MM.1S (cell line): ENCODE results near the gene FBXW11.

ENCODE experiments used
- DNase-seq: peaks from one replicate; pipeline ENCODE4 v3.0.0-alpha.2; 2015
- H2AFZ ChIP-seq: fragments of 300-600 bp; sonication (generic); 2 replicates; pipeline ENCODE4 v1.6.0; 2016; ENCODE audit warnings: antibody characterized with exemption, low read length
- H3F3A ChIP-seq: fragments of 300-600 bp; sonication (generic); 2 replicates; pipeline ENCODE4 v1.6.1; 2016; ENCODE audit warnings: mild to moderate bottlenecking, antibody characterized with exemption, low read length, moderate library complexity, mixed read lengths; ENCODE audit not compliant: insufficient read depth
- H3K27ac ChIP-seq: fragments of 300-600 bp; sonication (generic); 2 replicates; pipeline ENCODE4 v1.5.1; 2016; ENCODE audit warnings: mild to moderate bottlenecking, low read length
- H3K27me3 ChIP-seq: fragments of 300-600 bp; sonication (generic); replicated peaks from 2 replicates; pipeline ENCODE4 v1.6.0; 2016; ENCODE audit warnings: low read length; ENCODE audit not compliant: insufficient read depth
- H3K36me3 ChIP-seq: fragments of 300-600 bp; sonication (generic); replicated peaks from 2 replicates; pipeline ENCODE4 v1.6.1; 2016; ENCODE audit warnings: mild to moderate bottlenecking, low read length, mixed read lengths; ENCODE audit not compliant: insufficient read depth
- H3K4me1 ChIP-seq: fragments of 300-600 bp; sonication (generic); 2 replicates; pipeline ENCODE4 v1.6.1; 2016; ENCODE audit warnings: low read length, mixed read lengths
- H3K4me2 ChIP-seq: fragments of 300-600 bp; sonication (generic); 2 replicates; pipeline ENCODE4 v1.6.0; 2016; ENCODE audit warnings: low read depth, low read length
- H3K4me3 ChIP-seq: fragments of 300-600 bp; sonication (generic); 2 replicates; pipeline ENCODE4 v1.5.1; 2016; ENCODE audit warnings: low read length, mixed read lengths
- H3K79me2 ChIP-seq: fragments of 300-600 bp; sonication (generic); 2 replicates; pipeline ENCODE4 v1.6.1; 2016; ENCODE audit warnings: mixed run types, low read length, mixed read lengths
- H3K9ac ChIP-seq: fragments of 300-600 bp; sonication (generic); 2 replicates; pipeline ENCODE4 v1.6.1; 2016; ENCODE audit warnings: low read length, mixed read lengths
- H3K9me2 ChIP-seq: fragments of 300-600 bp; sonication (generic); replicated peaks from 2 replicates; pipeline ENCODE4 v1.6.1; 2016; ENCODE audit warnings: mild to moderate bottlenecking, low read length, mixed read lengths; ENCODE audit not compliant: insufficient read depth
- H3K9me3 ChIP-seq: fragments of 300-600 bp; sonication (generic); replicated peaks from 2 replicates; pipeline ENCODE4 v1.6.1; 2016; ENCODE audit warnings: mild to moderate bottlenecking, low read length, mixed read lengths; ENCODE audit not compliant: insufficient read depth
- H4K20me1 ChIP-seq: fragments of 300-600 bp; sonication (generic); 2 replicates; pipeline ENCODE4 v1.6.1; 2016; ENCODE audit warnings: mild to moderate bottlenecking, low read length, moderate library complexity, mixed read lengths; ENCODE audit not compliant: insufficient read depth
- CTCF ChIP-seq: fragments of 300-600 bp; sonication (generic); IDR thresholded peaks from 2 replicates; pipeline ENCODE4 v1.5.1; 2016; ENCODE audit warnings: antibody characterized with exemption, low read length, mixed read lengths
- EZH2 ChIP-seq: fragments of 300-600 bp; sonication (generic); optimal IDR thresholded peaks from 2 replicates; pipeline ENCODE3; 2017; ENCODE audit warnings: low read depth, mild to moderate bottlenecking, antibody characterized with exemption, low read length, mixed read lengths
- EZH2phosphoT487 ChIP-seq: fragments of 300-600 bp; sonication (generic); IDR thresholded peaks from 2 replicates; pipeline ENCODE4 v1.6.1; 2018; ENCODE audit warnings: antibody characterized with exemption, low read length

Gene FBXW11

GRCh38 chr5:171872666-171873065 is 133.8 kb downstream of the FBXW11 start:
- H3K27ac ChIP-seq, result no peak overlapping the region
- DNase-seq, result no peak
- no peaks in the 10 kb centered on the region for H3K79me2 ChIP-seq

GRCh38 chr5:171871711-171872110 is 134.7 kb downstream of the FBXW11 start:
- Histone ChIP-seq H3K4me1 (no peaks in the 10 kb centered on the region), H3K36me3 (no peaks in the 10 kb centered on the region), H3K4me2 (no peak overlapping the region), H3K4me3 (no peak overlapping the region), H4K20me1 (no peaks in the 10 kb centered on the region), H3K27ac (no peak overlapping the region), H3K9me3 (no peaks in the 10 kb centered on the region), H3K9me2 (no peaks in the 10 kb centered on the region), H3K27me3 (no peaks in the 10 kb centered on the region), H3K9ac (no peak overlapping the region), H3F3A (no peaks in the 10 kb centered on the region), H3K79me2 (no peaks in the 10 kb centered on the region), H2AFZ (no peak overlapping the region)
- DNase-seq, result no peak
- TF ChIP-seq CTCF (no peak), EZH2 (no peak), EZH2phosphoT487 (no peak)

More at GRCh38 chr5:171872666-171873065, 133.8 kb downstream of the FBXW11 start:
- H3K9ac ChIP-seq, result no peak overlapping the region
- TF ChIP-seq CTCF, result no peak
- TF ChIP-seq EZH2, result no peak
- TF ChIP-seq EZH2phosphoT487, result no peak
- no peaks in the 10 kb centered on the region for H3K27me3 ChIP-seq
- no peaks in the 10 kb centered on the region for H3F3A ChIP-seq
- no peaks in the 10 kb centered on the region for H3K4me1 ChIP-seq
- no peak overlapping the region for H3K4me2 ChIP-seq
- no peaks in the 10 kb centered on the region for H3K36me3 ChIP-seq
- no peaks in the 10 kb centered on the region for H4K20me1 ChIP-seq
- H3K4me3 ChIP-seq, result no peak overlapping the region
- no peak overlapping the region for H2AFZ ChIP-seq
- H3K9me3 ChIP-seq, result no peaks in the 10 kb centered on the region
- no peaks in the 10 kb centered on the region for H3K9me2 ChIP-seq

GRCh38 chr5:171869956-171870355 is 136.5 kb downstream of the FBXW11 start:
- Histone ChIP-seq H3K4me3 (no peak overlapping the region), H3K79me2 (no peaks in the 10 kb centered on the region), H3K27ac (no peak overlapping the region), H2AFZ (no peak overlapping the region), H3K9me2 (no peaks in the 10 kb centered on the region), H3K36me3 (no peaks in the 10 kb centered on the region), H3K27me3 (no peaks in the 10 kb centered on the region), H3K9ac (no peak overlapping the region), H3K9me3 (no peaks in the 10 kb centered on the region), H3F3A (no peaks in the 10 kb centered on the region), H3K4me1 (no peaks in the 10 kb centered on the region), H3K4me2 (no peak overlapping the region), H4K20me1 (no peaks in the 10 kb centered on the region)
- DNase-seq, result no peak
- TF ChIP-seq EZH2phosphoT487 (no peak), CTCF (no peak), EZH2 (no peak)
